CD8-positive, alpha-beta memory T cell (primary cell): ENCODE results near the gene PAQR4. TPM values are rescaled to one million over a fixed set of nuclear protein-coding genes. Genes with fewer than 3 reads are reported as not detected.
A peak's percentile ranks its signal among the peaks of the same experiment; 100 is the strongest.

Source experiments
- CTCF ChIA-PET: fragments of 350-600 bp; sonication (Branson Sonifier 250); formaldehyde crosslinking; loops from one replicate; lab custom pipeline; 2021; ENCODE audit warnings: antibody characterized with exemption; lab: Charles Lee
- POLR2A ChIA-PET: fragments of 350-600 bp; sonication (Branson Sonifier 250); formaldehyde crosslinking; loops from one replicate; lab custom pipeline; 2021; ENCODE audit warnings: antibody characterized with exemption; lab: Charles Lee
- DNase-seq, 5 donors: peaks; one replicate each; pipeline versions ENCODE4 v3.0.0 to v3.0.0-alpha.2; 2020 to 2022; ENCODE audit warnings: mixed read lengths in 1 of 5
- H3K27ac ChIP-seq: one replicate; pipeline ENCODE4 v1.7.0; 2013; ENCODE audit warnings: low read depth, mild to moderate bottlenecking, low read length, moderate library complexity
- H3K27me3 ChIP-seq: 2 replicates; pipeline ENCODE4 v1.7.0; 2013; ENCODE audit warnings: low read length, mild to moderate bottlenecking; ENCODE audit not compliant: insufficient read depth, poor library complexity, severe bottlenecking
- H3K36me3 ChIP-seq: 2 replicates; pipeline ENCODE4 v1.7.0; 2013; ENCODE audit warnings: mild to moderate bottlenecking, low read length, moderate library complexity; ENCODE audit not compliant: insufficient read depth
- H3K4me1 ChIP-seq: 2 replicates; pipeline ENCODE4 v1.7.0; 2013; ENCODE audit warnings: mild to moderate bottlenecking, low read length, moderate library complexity; ENCODE audit not compliant: insufficient read depth
- H3K4me3 ChIP-seq: 2 replicates; pipeline ENCODE4 v1.7.0; 2013; ENCODE audit warnings: mild to moderate bottlenecking, low read length
- H3K9me3 ChIP-seq: 2 replicates; pipeline ENCODE4 v1.7.0; 2013; ENCODE audit warnings: mild to moderate bottlenecking, low read length
- H3K27ac Mint-ChIP-seq, 8 donors: one replicate each; pipeline ENCODE4 v1.8.0; 2020 to 2021; ENCODE audit warnings: mixed read lengths in 8 of 8, mild to moderate bottlenecking in 6 of 8, inconsistent platforms in 3 of 8, moderate library complexity in 3 of 8
- H3K27me3 Mint-ChIP-seq, 2 donors: one replicate each; pipeline ENCODE4 v1.8.0; 2020 to 2021; ENCODE audit warnings: mixed read lengths in 2 of 2, mild to moderate bottlenecking in 1 of 2, moderate library complexity in 1 of 2
- H3K36me3 Mint-ChIP-seq, 3 donors: one replicate each; pipeline ENCODE4 v1.8.0; 2020 to 2021; ENCODE audit warnings: mixed read lengths in 3 of 3, inconsistent platforms in 1 of 3, mild to moderate bottlenecking in 1 of 3
- H3K4me1 Mint-ChIP-seq, 3 donors: one replicate each; pipeline ENCODE4 v1.8.0; 2020 to 2021; ENCODE audit warnings: mixed read lengths in 3 of 3, inconsistent platforms in 1 of 3, mild to moderate bottlenecking in 1 of 3
- H3K4me3 Mint-ChIP-seq, 7 donors: one replicate each; pipeline ENCODE4 v1.8.0; 2020 to 2021; ENCODE audit warnings: mixed read lengths in 7 of 7, mild to moderate bottlenecking in 6 of 7, moderate library complexity in 4 of 7, inconsistent platforms in 2 of 7
- H3K9me3 Mint-ChIP-seq, 5 donors: one replicate each; pipeline ENCODE4 v1.8.0; 2020 to 2022; ENCODE audit warnings: mixed read lengths in 5 of 5, mild to moderate bottlenecking in 3 of 5, moderate library complexity in 2 of 5, inconsistent platforms in 1 of 5
- polyA plus RNA-seq: library from polyadenylated mRNA; unstranded; fragments of 300-500 nt; fragmentation: Illumina TruSeq; gene quantifications from one replicate; pipeline ENCODE4 v1.2.3, GENCODE V29; 2021
- total RNA-seq, 2 experiments: library from RNA; stranded (reverse); gene quantifications; one replicate each; pipeline ENCODE4 v1.2.3, GENCODE V29; 2021

Gene PAQR4
- total and polyA plus RNA-seq, 3 experiments from 2014 or later, result 1.5 to 39.0 (median 38.7) TPM

GRCh38 chr16:2987286-2987685 lies 18.1 kb downstream of the PAQR4 start:
- no peaks in the 10 kb centered on the region for H3K27me3 ChIP-seq
- H3K4me1 Mint-ChIP-seq, result peaks cover 0 to 8% (median 0%) of the 10 kb centered on the region in 3 donors
- no peaks in the 10 kb centered on the region for H3K9me3 Mint-ChIP-seq
- no peaks in the 10 kb centered on the region for H3K36me3 Mint-ChIP-seq
- H3K4me3 ChIP-seq, result no peak overlapping the region
- H3K36me3 ChIP-seq, result no peaks in the 10 kb centered on the region
- H3K9me3 ChIP-seq, result no peaks in the 10 kb centered on the region
- ChIA-PET POLR2A (no interaction called here), CTCF (no interaction called here)
- peaks cover 3 to 4% of the 10 kb centered on the region in 2 donors for H3K27me3 Mint-ChIP-seq
- H3K4me1 ChIP-seq, result no peaks in the 10 kb centered on the region
- DNase-seq, result no peak
- no peak overlapping the region for H3K4me3 Mint-ChIP-seq
- no peak overlapping the region for H3K27ac Mint-ChIP-seq
- H3K27ac ChIP-seq, result no peak overlapping the region

DNA sequence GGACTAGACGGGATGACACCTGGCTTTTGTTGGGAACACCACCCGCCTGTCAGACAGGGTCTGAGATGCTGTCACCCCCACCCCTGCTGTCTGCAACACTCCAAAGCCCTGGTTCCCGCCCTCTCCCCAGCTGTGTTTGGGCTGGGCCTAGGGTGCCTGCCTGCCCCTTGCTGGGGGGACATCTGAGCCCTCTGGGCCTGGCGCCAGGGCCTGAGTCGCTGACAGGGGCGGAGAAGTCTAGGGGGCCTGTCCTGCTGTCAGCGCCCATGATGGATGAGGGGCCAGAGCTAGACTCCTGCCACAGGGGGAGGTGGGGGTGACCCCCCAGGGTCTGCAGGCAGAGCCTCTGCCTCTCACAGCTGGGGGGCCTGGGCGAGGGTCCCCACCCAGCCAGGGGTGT lies 18.7 kb downstream of the PAQR4 start:
- Mint-ChIP-seq H3K4me1 (peaks cover 0 to 5% (median 0%) of the 10 kb centered on the region in 3 donors), H3K27ac (no peak overlapping the region), H3K4me3 (no peak overlapping the region), H3K27me3 (peaks cover 3 to 4% of the 10 kb centered on the region in 2 donors), H3K36me3 (no peaks in the 10 kb centered on the region), H3K9me3 (no peaks in the 10 kb centered on the region)
- Histone ChIP-seq H3K27ac (no peak overlapping the region), H3K9me3 (no peaks in the 10 kb centered on the region), H3K4me1 (no peaks in the 10 kb centered on the region), H3K27me3 (no peaks in the 10 kb centered on the region), H3K36me3 (no peaks in the 10 kb centered on the region), H3K4me3 (no peak overlapping the region)
- POLR2A ChIA-PET, result no interaction called here
- CTCF ChIA-PET, result no interaction called here
- DNase-seq, result no peak

- Mint-ChIP-seq H3K4me3 (no peak overlapping the region), H3K27ac (peak overlapping the region in 1 of 8 donors; percentile 65), H3K4me1 (peaks cover 0 to 5% (median 0%) of the 10 kb centered on the region in 3 donors), H3K36me3 (no peaks in the 10 kb centered on the region), H3K9me3 (no peaks in the 10 kb centered on the region), H3K27me3 (peaks cover 3 to 4% of the 10 kb centered on the region in 2 donors)
- POLR2A ChIA-PET, result no interaction called here
- H3K4me1 ChIP-seq, result no peaks in the 10 kb centered on the region
- H3K9me3 ChIP-seq, result no peaks in the 10 kb centered on the region
- CTCF ChIA-PET, result interaction anchor here (0.9 kb wide), 1 partner anchor 39 kb away, joined by 3 read pairs; no protein-coding TSS in a partner anchor
- no peak for DNase-seq
- H3K36me3 ChIP-seq, result no peaks in the 10 kb centered on the region
- H3K4me3 ChIP-seq, result no peak overlapping the region
- H3K27ac ChIP-seq, result no peak overlapping the region
- H3K27me3 ChIP-seq, result no peaks in the 10 kb centered on the region
These were observed 19.5 kb downstream of the PAQR4 start for GRCh38 chr16:2988590-2989099.

GRCh38 chr16:2990891-2991290 lies 21.7 kb downstream of the PAQR4 start:
- Mint-ChIP-seq H3K36me3 (no peaks in the 10 kb centered on the region), H3K9me3 (no peaks in the 10 kb centered on the region), H3K4me1 (no peaks in the 10 kb centered on the region), H3K27ac (no peak overlapping the region), H3K4me3 (no peak overlapping the region), H3K27me3 (peaks cover 2 to 4% of the 10 kb centered on the region in 2 donors)
- ChIA-PET POLR2A (no interaction called here), CTCF (no interaction called here)
- no peaks in the 10 kb centered on the region for H3K9me3 ChIP-seq
- H3K27me3 ChIP-seq, result no peaks in the 10 kb centered on the region
- H3K4me3 ChIP-seq, result no peak overlapping the region
- H3K36me3 ChIP-seq, result no peaks in the 10 kb centered on the region
- DNase-seq, result no peak
- H3K4me1 ChIP-seq, result no peaks in the 10 kb centered on the region
- H3K27ac ChIP-seq, result no peak overlapping the region

- Histone ChIP-seq H3K4me3 (no peak overlapping the region), H3K27me3 (no peaks in the 10 kb centered on the region), H3K4me1 (no peaks in the 10 kb centered on the region), H3K9me3 (no peaks in the 10 kb centered on the region), H3K36me3 (no peaks in the 10 kb centered on the region), H3K27ac (no peak overlapping the region)
- CTCF ChIA-PET, result interaction anchor here (1.6 kb wide), 2 partner anchors 9 to 12 kb away, joined by 4 to 5 read pairs; no protein-coding TSS in a partner anchor
- no peak overlapping the region for H3K4me3 Mint-ChIP-seq
- H3K9me3 Mint-ChIP-seq, result no peaks in the 10 kb centered on the region
- DNase-seq, result no peak
- H3K36me3 Mint-ChIP-seq, result no peaks in the 10 kb centered on the region
- no peaks in the 10 kb centered on the region for H3K4me1 Mint-ChIP-seq
- peaks cover 0 to 4% of the 10 kb centered on the region in 2 donors for H3K27me3 Mint-ChIP-seq
- H3K27ac Mint-ChIP-seq, result no peak overlapping the region
- POLR2A ChIA-PET, result no interaction called here
These were observed 22.6 kb downstream of the PAQR4 start for GRCh38 chr16:2991566-2992261.

GRCh38 chr16:2992383-2993081 lies 23.4 kb downstream of the PAQR4 start:
- Histone ChIP-seq H3K4me3 (no peak overlapping the region), H3K27ac (no peak overlapping the region), H3K9me3 (no peaks in the 10 kb centered on the region), H3K27me3 (no peaks in the 10 kb centered on the region), H3K4me1 (no peaks in the 10 kb centered on the region), H3K36me3 (no peaks in the 10 kb centered on the region)
- no peaks in the 10 kb centered on the region for H3K4me1 Mint-ChIP-seq
- POLR2A ChIA-PET, result no interaction called here
- no peaks in the 10 kb centered on the region for H3K36me3 Mint-ChIP-seq
- DNase-seq, result no peak
- H3K27me3 Mint-ChIP-seq, result peaks cover 0 to 4% of the 10 kb centered on the region in 2 donors
- no peak overlapping the region for H3K27ac Mint-ChIP-seq
- H3K9me3 Mint-ChIP-seq, result no peaks in the 10 kb centered on the region
- CTCF ChIA-PET, result interaction anchor here (1.6 to 2.0 kb wide), 3 partner anchors 10 to 36 kb away, joined by 4 to 5 read pairs (median 4); no protein-coding TSS in a partner anchor
- H3K4me3 Mint-ChIP-seq, result no peak overlapping the region

DNA sequence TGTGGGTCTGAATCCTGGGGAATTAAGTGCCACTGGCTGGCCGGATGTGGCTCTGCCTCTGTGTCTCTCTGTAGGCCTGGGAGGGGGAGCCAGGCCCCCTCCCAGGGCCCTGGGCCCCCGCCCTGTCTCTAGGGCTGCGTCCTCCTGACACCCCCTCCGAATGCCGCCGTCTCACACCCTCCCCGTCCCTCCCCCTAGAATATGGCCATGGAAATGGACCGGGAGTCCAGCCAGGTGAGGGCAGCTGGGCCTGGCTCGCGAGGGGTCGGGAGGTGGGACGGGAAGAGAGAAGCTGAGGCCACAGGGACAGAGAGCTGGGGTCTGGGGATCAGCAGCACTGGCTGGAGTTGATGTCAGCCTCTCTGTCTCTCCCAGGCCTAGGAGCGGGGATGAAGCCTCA lies 27.1 kb downstream of the PAQR4 start:
- H3K4me1 Mint-ChIP-seq, result no peaks in the 10 kb centered on the region

GRCh38 chr16:2999929-3000328 lies 30.8 kb downstream of the PAQR4 start:
- Mint-ChIP-seq H3K4me1 (peaks cover 0 to 7% (median 6%) of the 10 kb centered on the region in 3 donors), H3K27me3 (peaks cover 5 to 10% of the 10 kb centered on the region in 2 donors), H3K27ac (no peak overlapping the region), H3K4me3 (no peak overlapping the region), H3K9me3 (peaks cover 0 to 2% (median 0%) of the 10 kb centered on the region in 5 donors), H3K36me3 (no peaks in the 10 kb centered on the region)
- Histone ChIP-seq H3K36me3 (no peaks in the 10 kb centered on the region), H3K9me3 (no peaks in the 10 kb centered on the region), H3K27ac (no peak overlapping the region), H3K4me1 (no peaks in the 10 kb centered on the region), H3K4me3 (no peak overlapping the region), H3K27me3 (no peaks in the 10 kb centered on the region)
- ChIA-PET POLR2A (interaction anchor here (1.1 kb wide), 1 partner anchor 19 kb away, joined by 3 read pairs; no protein-coding TSS in a partner anchor), CTCF (interaction anchor here (14.4 kb wide), 1 partner anchor 27 kb away, joined by 289 read pairs; the partner anchor contains the start of genes HCFC1R1, THOC6 and TNFRSF12A)
- DNase-seq, result no peak

More for the DNA sequence above, 27.1 kb downstream of the PAQR4 start:
- Histone ChIP-seq H3K9me3 (no peaks in the 10 kb centered on the region), H3K27ac (no peak overlapping the region), H3K36me3 (no peaks in the 10 kb centered on the region), H3K4me1 (no peaks in the 10 kb centered on the region), H3K4me3 (no peak overlapping the region), H3K27me3 (no peaks in the 10 kb centered on the region)
- Mint-ChIP-seq H3K4me3 (no peak overlapping the region), H3K27me3 (peaks cover 0 to 8% of the 10 kb centered on the region in 2 donors), H3K27ac (no peak overlapping the region), H3K9me3 (peaks cover 0 to 2% (median 0%) of the 10 kb centered on the region in 5 donors), H3K36me3 (no peaks in the 10 kb centered on the region)
- DNase-seq, result no peak
- POLR2A ChIA-PET, result no interaction called here
- CTCF ChIA-PET, result interaction anchor here (1.1 kb wide), 1 partner anchor 11 kb away, joined by 3 read pairs; no protein-coding TSS in a partner anchor
